DOHH2 (cell line): ENCODE data around the gene MEIOB.

Source experiments
- H3F3A ChIP-seq: fragments of 200-600 bp; sonication (generic), shearing (Covaris generic); 2 replicates; pipeline ENCODE4 v1.6.0; 2016; ENCODE audit warnings: antibody characterized with exemption, mild to moderate bottlenecking; ENCODE audit not compliant: control insufficient read depth, insufficient read depth
- H3K27ac ChIP-seq: fragments of 200-600 bp; sonication (generic); 2 replicates; pipeline ENCODE4 v1.5.1; 2014; ENCODE audit warnings: low read depth, mild to moderate bottlenecking, low read length, moderate library complexity
- H3K27me3 ChIP-seq: fragments of 200-600 bp; sonication (generic); 2 replicates; pipeline ENCODE4 v1.6.1; 2014; ENCODE audit warnings: mild to moderate bottlenecking, low read length, mixed read lengths; ENCODE audit not compliant: control insufficient read depth
- H3K36me3 ChIP-seq: fragments of 200-600 bp; sonication (generic); 2 replicates; pipeline ENCODE4 v1.6.1; 2014; ENCODE audit warnings: mild to moderate bottlenecking, low read length, moderate library complexity, mixed read lengths; ENCODE audit not compliant: control insufficient read depth
- H3K4me1 ChIP-seq: fragments of 200-600 bp; sonication (generic); 2 replicates; pipeline ENCODE4 v1.6.1; 2014; ENCODE audit warnings: mild to moderate bottlenecking, low read length, mixed read lengths; ENCODE audit not compliant: control insufficient read depth
- H3K4me2 ChIP-seq: fragments of 200-600 bp; sonication (generic); 2 replicates; pipeline ENCODE4 v1.6.0; 2014; ENCODE audit warnings: mild to moderate bottlenecking, low read length, moderate library complexity
- H3K4me3 ChIP-seq: fragments of 200-600 bp; sonication (generic); 2 replicates; pipeline ENCODE4 v1.5.1; 2014; ENCODE audit warnings: mild to moderate bottlenecking, low read length, mixed read lengths
- H3K79me2 ChIP-seq: fragments of 200-600 bp; sonication (generic); 2 replicates; pipeline ENCODE4 v1.6.1; 2014; ENCODE audit warnings: mild to moderate bottlenecking, low read length, mixed read lengths; ENCODE audit not compliant: control insufficient read depth
- H3K9me2 ChIP-seq: fragments of 200-600 bp; sonication (generic); replicated peaks from 2 replicates; pipeline ENCODE4 v1.6.1; 2014; ENCODE audit warnings: mild to moderate bottlenecking, low read length, mixed read lengths; ENCODE audit not compliant: control insufficient read depth
- H3K9me3 ChIP-seq: fragments of 200-600 bp; sonication (generic); 2 replicates; pipeline ENCODE4 v1.6.1; 2014; ENCODE audit warnings: antibody characterized with exemption, low read length, mixed read lengths; ENCODE audit not compliant: control insufficient read depth, insufficient read depth
- H4K20me1 ChIP-seq: fragments of 200-600 bp; sonication (generic); 2 replicates; pipeline ENCODE4 v1.6.0; 2014; ENCODE audit warnings: low read depth, mild to moderate bottlenecking, antibody characterized with exemption, low read length, moderate library complexity; ENCODE audit not compliant: control insufficient read depth, insufficient read depth
- CTCF ChIP-seq: fragments of 200-600 bp; sonication (generic); IDR thresholded peaks from one replicate; pipeline ENCODE4 v1.5.1; 2014; ENCODE audit warnings: antibody characterized with exemption, mild to moderate bottlenecking, low read depth, low read length; ENCODE audit not compliant: poor library complexity, severe bottlenecking
- EZH2phosphoT487 ChIP-seq: fragments of 200-600 bp; sonication (generic); IDR thresholded peaks from 2 replicates; pipeline ENCODE4 v1.6.1; 2017; ENCODE audit warnings: borderline replicate concordance, mild to moderate bottlenecking, antibody characterized with exemption, low read length, moderate library complexity, mixed read lengths

Gene MEIOB

GRCh38 chr16:1788708-1789100, 83.3 kb downstream of the MEIOB start:
- no peak overlapping the region for H3K4me2 ChIP-seq
- peaks cover 22% of the 10 kb centered on the region for H3K36me3 ChIP-seq
- no peak for TF ChIP-seq CTCF
- no peak for TF ChIP-seq EZH2phosphoT487
- no peaks in the 10 kb centered on the region for H3K9me3 ChIP-seq
- H3K79me2 ChIP-seq, result peaks cover 42% of the 10 kb centered on the region
- H3F3A ChIP-seq, result no peaks in the 10 kb centered on the region
- no peak overlapping the region for H3K27ac ChIP-seq
- H3K4me3 ChIP-seq, result no peak overlapping the region
- H3K4me1 ChIP-seq, result peaks cover 7% of the 10 kb centered on the region
- H3K27me3 ChIP-seq, result no peaks in the 10 kb centered on the region
- no peaks in the 10 kb centered on the region for H3K9me2 ChIP-seq
- 0 out of 2 replicates have a peak, but pooled peaks cover 5% of the 10 kb centered on the region for H4K20me1 ChIP-seq

GRCh38 chr16:1788095-1788707, 83.8 kb downstream of the MEIOB start:
- Histone ChIP-seq H3K27ac (no peak overlapping the region), H4K20me1 (0 out of 2 replicates have a peak, but pooled peaks cover 5% of the 10 kb centered on the region), H3K4me3 (no peak overlapping the region), H3K4me2 (no peak overlapping the region), H3K36me3 (peaks cover 22% of the 10 kb centered on the region), H3K9me3 (no peaks in the 10 kb centered on the region), H3K9me2 (no peaks in the 10 kb centered on the region), H3K79me2 (peaks cover 47% of the 10 kb centered on the region), H3F3A (no peaks in the 10 kb centered on the region), H3K27me3 (no peaks in the 10 kb centered on the region), H3K4me1 (peaks cover 7% of the 10 kb centered on the region)
- TF ChIP-seq CTCF, result no peak
- no peak for TF ChIP-seq EZH2phosphoT487

- peaks cover 51% of the 10 kb centered on the region for H3K79me2 ChIP-seq
- peaks cover 22% of the 10 kb centered on the region for H3K36me3 ChIP-seq
- 0 out of 2 replicates have a peak, but pooled peaks cover 5% of the 10 kb centered on the region for H4K20me1 ChIP-seq
- H3K27me3 ChIP-seq, result no peaks in the 10 kb centered on the region
- no peak overlapping the region for H3K27ac ChIP-seq
- H3K9me3 ChIP-seq, result no peaks in the 10 kb centered on the region
- H3K4me3 ChIP-seq, result no peak overlapping the region
- TF ChIP-seq EZH2phosphoT487 (no peak), CTCF (no peak)
- H3F3A ChIP-seq, result no peaks in the 10 kb centered on the region
- no peak overlapping the region for H3K4me2 ChIP-seq
- peaks cover 7% of the 10 kb centered on the region for H3K4me1 ChIP-seq
- H3K9me2 ChIP-seq, result no peaks in the 10 kb centered on the region
These were observed 84.5 kb downstream of the MEIOB start for GRCh38 chr16:1787322-1788094.
